Measurements from ENCODE around the gene CHFR. TPM values are rescaled to one million over a fixed set of nuclear protein-coding genes. Genes with fewer than 3 reads are reported as not detected.
"Not testable (repeated sequence)": the region's sequence is repeated elsewhere in the genome, so short reads cannot be mapped to it uniquely, and the experiment has no call there.

CHFR gene
- total RNA-seq, 1 donor from 2014 or later: 108 TPM

DNA sequence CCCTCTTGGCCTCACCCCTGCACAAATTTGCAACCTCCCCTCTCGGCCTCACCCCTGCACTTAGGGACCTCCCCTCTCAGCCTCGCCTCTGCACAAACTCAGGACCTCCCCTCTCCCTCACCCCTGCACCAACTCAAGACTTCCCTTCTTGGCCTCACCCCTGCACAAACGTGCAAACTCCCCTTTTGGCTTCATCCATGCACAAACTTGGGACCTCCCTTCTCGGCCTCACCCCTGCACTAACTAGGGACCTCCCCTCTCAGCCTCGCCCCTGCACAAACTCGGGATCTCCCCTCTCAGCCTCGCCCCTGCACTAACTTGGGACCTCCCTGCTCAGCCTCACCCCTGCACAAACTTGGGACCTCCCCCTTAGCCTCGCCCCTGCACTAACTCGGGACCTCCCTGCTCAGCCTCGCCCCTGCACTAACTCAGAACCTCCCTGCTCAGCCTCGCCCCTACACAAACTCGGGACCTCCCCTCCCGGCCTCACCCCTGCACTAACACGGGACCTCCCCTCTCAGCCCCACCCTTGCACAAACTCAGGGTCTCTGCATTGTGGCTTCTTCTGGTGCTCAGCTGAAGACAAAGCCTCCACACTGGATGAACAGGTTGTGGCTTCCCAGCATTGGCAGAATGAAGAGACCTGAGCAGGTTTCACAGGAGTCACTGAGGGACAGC, 47.7 kb downstream of the CHFR start:
- ATAC-seq (ENCODE audit: low read depth): no peak
- intact Hi-C loops (cut with micrococcal nuclease): no loop called here
- Mint-ChIP-seq H3K9me3 (no peaks in the 10 kb centered on the region), H3K4me3 (no peak overlapping the region), H3K27ac (no peak overlapping the region), H3K27me3 (no peaks in the 10 kb centered on the region), H3K4me1 (peaks cover 6% of the 10 kb centered on the region), H3K36me3 (ENCODE audit: low read depth) (peaks cover 46% of the 10 kb centered on the region)
- TF ChIP-seq, protein P1, sequence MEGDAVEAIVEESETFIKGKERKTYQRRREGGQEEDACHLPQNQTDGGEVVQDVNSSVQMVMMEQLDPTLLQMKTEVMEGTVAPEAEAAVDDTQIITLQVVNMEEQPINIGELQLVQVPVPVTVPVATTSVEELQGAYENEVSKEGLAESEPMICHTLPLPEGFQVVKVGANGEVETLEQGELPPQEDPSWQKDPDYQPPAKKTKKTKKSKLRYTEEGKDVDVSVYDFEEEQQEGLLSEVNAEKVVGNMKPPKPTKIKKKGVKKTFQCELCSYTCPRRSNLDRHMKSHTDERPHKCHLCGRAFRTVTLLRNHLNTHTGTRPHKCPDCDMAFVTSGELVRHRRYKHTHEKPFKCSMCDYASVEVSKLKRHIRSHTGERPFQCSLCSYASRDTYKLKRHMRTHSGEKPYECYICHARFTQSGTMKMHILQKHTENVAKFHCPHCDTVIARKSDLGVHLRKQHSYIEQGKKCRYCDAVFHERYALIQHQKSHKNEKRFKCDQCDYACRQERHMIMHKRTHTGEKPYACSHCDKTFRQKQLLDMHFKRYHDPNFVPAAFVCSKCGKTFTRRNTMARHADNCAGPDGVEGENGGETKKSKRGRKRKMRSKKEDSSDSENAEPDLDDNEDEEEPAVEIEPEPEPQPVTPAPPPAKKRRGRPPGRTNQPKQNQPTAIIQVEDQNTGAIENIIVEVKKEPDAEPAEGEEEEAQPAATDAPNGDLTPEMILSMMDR (IDR thresholded peaks at IDR 0.05): no peak
- CTCF ChIA-PET: no interaction called here
- DNase-seq: no peak
- POLR2A ChIA-PET: no interaction called here

DNA sequence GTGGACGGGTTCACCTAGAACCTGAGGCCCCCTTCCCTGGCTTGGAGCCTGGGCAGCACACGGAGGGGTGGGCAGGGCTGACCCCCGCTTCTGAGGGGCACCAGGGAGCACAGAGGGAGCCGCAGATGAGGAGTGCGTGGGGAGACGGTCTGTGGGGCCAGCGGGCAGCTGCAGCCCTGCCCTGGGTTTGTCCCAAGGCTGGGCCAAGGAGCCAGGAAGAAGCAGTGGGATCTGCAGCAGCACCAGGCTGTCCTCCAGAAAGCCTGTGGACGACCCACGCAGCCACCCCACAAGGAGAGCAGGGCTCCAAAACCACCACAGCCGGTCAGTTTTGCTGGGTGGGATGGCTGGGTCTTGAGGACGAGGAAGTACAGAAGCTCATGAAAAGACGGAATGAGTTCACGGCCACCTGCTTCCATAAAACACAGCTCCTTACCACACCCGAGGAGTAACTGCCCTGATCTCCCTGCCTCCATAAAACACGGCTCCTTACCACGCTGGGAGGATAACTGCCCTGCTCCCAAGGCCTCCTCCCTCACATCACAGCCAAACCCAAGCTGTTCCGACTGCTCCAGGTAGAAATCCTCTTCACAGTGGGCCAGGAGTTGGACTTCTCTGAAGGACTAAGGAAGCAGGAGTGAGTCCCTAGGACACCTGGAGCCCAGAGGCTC, 48.9 kb downstream of the CHFR start:
- ChIA-PET POLR2A (interaction anchor here (0.5 kb wide), 1 partner anchor 11 kb away, joined by 5 read pairs; no protein-coding TSS in a partner anchor), CTCF (no interaction called here)
- Mint-ChIP-seq H3K27me3 (no peaks in the 10 kb centered on the region), H3K4me1 (peaks cover 12% of the 10 kb centered on the region), H3K27ac (no peak overlapping the region), H3K4me3 (no peak overlapping the region), H3K9me3 (no peaks in the 10 kb centered on the region), H3K36me3 (ENCODE audit: low read depth) (peaks cover 47% of the 10 kb centered on the region)
- TF ChIP-seq, protein P1 (IDR thresholded peaks at IDR 0.05): no peak
- intact Hi-C loops (cut with micrococcal nuclease): no loop called here
- ATAC-seq (ENCODE audit: low read depth) (no peak), DNase-seq (no peak)

DNA sequence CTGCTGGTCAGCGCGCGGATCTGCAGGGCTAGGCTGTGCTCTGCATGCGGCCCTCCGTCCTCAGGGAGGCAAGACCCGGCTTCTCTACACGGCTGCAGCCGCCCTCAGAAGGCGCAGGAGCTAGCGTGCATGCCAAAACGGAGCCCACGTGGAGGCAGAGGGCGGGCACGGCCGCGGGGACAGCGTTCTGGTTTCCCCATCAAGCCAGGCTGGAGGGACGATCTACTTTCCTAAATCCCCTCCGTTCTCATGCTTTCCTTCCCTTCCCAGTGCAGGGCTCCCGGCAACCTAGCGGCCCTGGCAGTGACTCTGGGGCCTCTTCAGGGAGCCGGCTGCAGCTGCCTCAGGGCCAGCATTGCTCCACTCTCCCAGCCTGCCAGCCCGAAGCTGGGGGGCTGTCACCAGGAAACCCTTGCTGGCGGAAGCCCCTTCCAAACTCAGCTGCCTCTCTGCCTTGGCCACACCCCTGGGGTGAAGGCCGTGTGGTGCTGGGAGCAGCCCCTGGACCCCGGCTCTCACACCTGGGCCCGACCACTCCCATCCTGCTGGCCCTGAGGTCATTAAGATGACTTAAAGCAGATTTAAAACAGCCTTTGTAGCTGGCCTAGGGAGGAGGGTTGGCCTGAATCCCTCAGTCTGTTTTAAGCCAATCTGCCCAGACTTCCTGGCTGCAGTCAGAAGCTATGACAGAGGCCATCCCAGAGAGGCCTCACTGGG, 49.6 kb downstream of the CHFR start:
- ChIA-PET POLR2A (no interaction called here), CTCF (no interaction called here)
- TF ChIP-seq, protein P1 (IDR thresholded peaks at IDR 0.05): no peak
- no peak overlapping the region for H3K4me3 Mint-ChIP-seq
- intact Hi-C loops (cut with micrococcal nuclease): no loop called here
- no peaks in the 10 kb centered on the region for H3K9me3 Mint-ChIP-seq
- H3K36me3 Mint-ChIP-seq (ENCODE audit: low read depth): peaks cover 50% of the 10 kb centered on the region
- H3K27me3 Mint-ChIP-seq: no peaks in the 10 kb centered on the region
- DNase-seq (no peak), ATAC-seq (ENCODE audit: low read depth) (no peak)
- H3K4me1 Mint-ChIP-seq: peaks cover 12% of the 10 kb centered on the region
- no peak overlapping the region for H3K27ac Mint-ChIP-seq

DNA sequence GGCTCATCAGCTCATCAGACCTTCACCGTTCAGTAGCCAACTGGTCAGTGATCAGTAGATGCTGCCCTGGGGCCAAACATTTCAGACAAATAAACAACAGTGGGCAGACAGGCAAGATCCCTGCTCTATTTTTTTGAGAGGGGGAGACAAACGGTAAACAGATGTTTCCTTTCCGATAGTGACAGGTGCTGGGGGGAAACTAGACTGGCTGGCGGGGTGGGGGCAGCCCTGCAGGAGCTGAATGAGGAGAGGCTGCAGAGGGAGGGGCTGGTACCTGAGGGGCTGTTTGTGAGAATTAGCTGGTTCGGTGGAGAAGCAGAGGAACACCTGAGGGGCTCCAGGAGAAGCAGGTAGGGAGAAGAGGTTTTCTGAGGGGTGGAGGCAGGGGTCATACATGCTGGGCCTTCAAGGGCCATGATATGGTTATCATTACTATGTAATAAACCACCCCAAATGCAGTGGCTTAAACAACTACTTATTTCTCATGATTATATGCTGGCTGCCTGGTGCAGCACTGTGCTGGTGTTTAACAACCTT, 50.5 kb downstream of the CHFR start:
- DNase-seq (no peak), ATAC-seq (ENCODE audit: low read depth) (no peak)
- H3K9me3 Mint-ChIP-seq: no peaks in the 10 kb centered on the region
- H3K36me3 Mint-ChIP-seq (ENCODE audit: low read depth): peaks cover 48% of the 10 kb centered on the region
- TF ChIP-seq, protein P1 (IDR thresholded peaks at IDR 0.05): no peak
- H3K27me3 Mint-ChIP-seq: no peaks in the 10 kb centered on the region
- no peak overlapping the region for H3K4me3 Mint-ChIP-seq
- POLR2A ChIA-PET: interaction anchor here (0.9 kb wide), 1 partner anchor 69 kb away, joined by 3 read pairs; no protein-coding TSS in a partner anchor
- H3K27ac Mint-ChIP-seq: no peak overlapping the region
- peaks cover 12% of the 10 kb centered on the region for H3K4me1 Mint-ChIP-seq
- intact Hi-C loops (cut with micrococcal nuclease): no loop called here
- CTCF ChIA-PET: no interaction called here

DNA sequence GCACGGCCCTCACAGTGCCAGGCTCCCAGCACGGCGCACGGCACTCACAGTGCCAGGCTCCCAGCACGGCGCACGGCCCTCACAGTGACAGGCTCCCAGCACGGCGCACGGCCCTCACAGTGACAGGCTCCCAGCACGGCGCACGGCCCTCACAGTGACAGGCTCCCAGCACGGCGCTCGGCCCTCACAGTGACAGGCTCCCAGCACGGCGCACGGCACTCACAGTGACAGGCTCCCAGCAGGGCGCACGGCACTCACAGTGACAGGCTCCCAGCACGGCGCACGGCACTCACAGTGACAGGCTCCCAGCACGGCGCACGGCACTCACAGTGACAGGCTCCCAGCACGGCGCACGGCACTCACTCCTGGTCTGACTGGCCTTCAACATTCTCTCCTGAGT, 51.2 kb downstream of the CHFR start:
- H3K36me3 Mint-ChIP-seq (ENCODE audit: low read depth): peaks cover 44% of the 10 kb centered on the region
- POLR2A ChIA-PET: interaction anchor here (0.9 kb wide), 1 partner anchor 68 kb away, joined by 3 read pairs; no protein-coding TSS in a partner anchor
- ATAC-seq (ENCODE audit: low read depth); intact Hi-C loops (cut with micrococcal nuclease); DNase-seq; CTCF ChIA-PET; H3K27ac Mint-ChIP-seq; H3K9me3 Mint-ChIP-seq; H3K4me3 Mint-ChIP-seq; H3K27me3 Mint-ChIP-seq: not testable (repeated sequence)
- peaks cover 12% of the 10 kb centered on the region for H3K4me1 Mint-ChIP-seq
